ENCODE measurements around the gene PEX1. TPM values are rescaled to one million over a fixed set of nuclear protein-coding genes. Genes with fewer than 3 reads are reported as not detected.
A peak's percentile ranks its signal among the peaks of the same experiment; 100 is the strongest.
"Not testable (repeated sequence)": the region's sequence is repeated elsewhere in the genome, so short reads cannot be mapped to it uniquely, and the experiment has no call there.

Gene PEX1
- total RNA-seq (ENCODE audit: insufficient read depth, low replicate concordance), result 57.3 TPM

GRCh38 chr7:92528188-92528957, at the start of gene PEX1, which contains the start of gene RBM48:
TSS of gene PEX1 (minus strand) at chr7:92528520. CDS start at chr7:92528435, 85 bp downstream.
TSS of gene RBM48 (plus strand) at chr7:92528795. CDS start at chr7:92528814, 19 bp downstream.
- DNase-seq (ENCODE audit: low spot score), result peak; percentile 99

- DNase-seq (ENCODE audit: low spot score), result no peak
Observed at GRCh38 chr7:92576296-92576695, 48.0 kb upstream of the PEX1 start.

GRCh38 chr7:92569137-92569536, 40.8 kb upstream of the PEX1 start:
- no peak for DNase-seq (ENCODE audit: low spot score)

- DNase-seq (ENCODE audit: low spot score), result no peak
Observed at GRCh38 chr7:92567460-92567859, 39.1 kb upstream of the PEX1 start.

DNA sequence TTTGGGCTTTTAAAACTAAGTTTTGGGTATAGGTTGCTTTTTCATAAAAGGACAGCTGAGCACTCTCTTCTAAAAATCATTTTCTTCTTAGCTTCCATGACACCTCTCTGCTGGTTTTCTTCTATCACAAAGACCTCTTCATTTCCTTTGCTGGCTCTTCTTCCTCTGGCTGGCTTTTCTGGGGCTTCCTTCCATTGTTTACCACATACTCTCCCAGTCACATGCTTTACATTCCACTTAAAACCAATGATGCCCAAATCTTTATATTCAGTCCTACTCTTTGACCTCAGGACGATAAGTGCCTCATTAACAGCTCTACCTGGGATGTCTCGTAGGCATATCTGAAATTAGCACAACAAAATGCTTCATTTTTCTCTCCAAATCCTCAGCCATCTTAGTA, 35.0 kb upstream of the PEX1 start:
- DNase-seq (ENCODE audit: low spot score), result no peak

GRCh38 chr7:92560602-92561001, 32.3 kb upstream of the PEX1 start:
- no peak for DNase-seq (ENCODE audit: low spot score)

GRCh38 chr7:92557808-92558362, 29.6 kb upstream of the PEX1 start:
- DNase-seq (ENCODE audit: low spot score), result no peak

GRCh38 chr7:92557249-92557648, 28.9 kb upstream of the PEX1 start:
- DNase-seq (ENCODE audit: low spot score), result no peak

GRCh38 chr7:92550194-92550593, 21.9 kb upstream of the PEX1 start:
- DNase-seq (ENCODE audit: low spot score), result no peak

GRCh38 chr7:92547579-92547978, 19.3 kb upstream of the PEX1 start:
- no peak for DNase-seq (ENCODE audit: low spot score)

- no peak for DNase-seq (ENCODE audit: low spot score)
Observed at GRCh38 chr7:92546856-92547497, 18.7 kb upstream of the PEX1 start.

- not testable (repeated sequence) for DNase-seq (ENCODE audit: low spot score)
Observed at GRCh38 chr7:92545116-92545515, 16.8 kb upstream of the PEX1 start.

GRCh38 chr7:92543542-92543941, 15.2 kb upstream of the PEX1 start:
- not testable (repeated sequence) for DNase-seq (ENCODE audit: low spot score)

DNA sequence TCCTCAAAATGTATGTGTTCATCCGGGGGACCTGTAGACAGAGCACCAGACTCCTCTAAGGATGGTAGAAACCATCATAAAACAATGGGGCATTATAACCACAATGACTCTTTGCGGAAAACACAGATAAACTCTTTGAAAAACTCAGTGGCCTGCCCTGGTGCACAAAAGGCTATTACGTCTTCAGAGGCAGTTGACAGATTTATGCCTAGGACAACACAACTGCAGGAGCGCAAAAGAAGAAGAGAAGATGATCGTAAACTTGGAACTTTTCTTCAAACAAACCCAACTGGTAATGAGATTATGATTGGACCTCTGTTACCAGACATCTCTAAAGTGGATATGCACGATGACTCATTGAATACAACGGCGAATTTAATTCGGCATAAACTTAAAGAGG, 6.3 kb upstream of the PEX1 start:
- no peak for DNase-seq (ENCODE audit: low spot score)

GRCh38 chr7:92528958-92529264, 591 bp upstream of the PEX1 start:
- no peak for DNase-seq (ENCODE audit: low spot score)

GRCh38 chr7:92527300-92528187, 776 bp downstream of the PEX1 start:
- DNase-seq (ENCODE audit: low spot score), result peak; percentile 59

GRCh38 chr7:92523110-92523509, 5.2 kb downstream of the PEX1 start:
- DNase-seq (ENCODE audit: low spot score), result no peak

- DNase-seq (ENCODE audit: low spot score), result no peak
Observed at GRCh38 chr7:92520024-92520423, 8.3 kb downstream of the PEX1 start.

DNA sequence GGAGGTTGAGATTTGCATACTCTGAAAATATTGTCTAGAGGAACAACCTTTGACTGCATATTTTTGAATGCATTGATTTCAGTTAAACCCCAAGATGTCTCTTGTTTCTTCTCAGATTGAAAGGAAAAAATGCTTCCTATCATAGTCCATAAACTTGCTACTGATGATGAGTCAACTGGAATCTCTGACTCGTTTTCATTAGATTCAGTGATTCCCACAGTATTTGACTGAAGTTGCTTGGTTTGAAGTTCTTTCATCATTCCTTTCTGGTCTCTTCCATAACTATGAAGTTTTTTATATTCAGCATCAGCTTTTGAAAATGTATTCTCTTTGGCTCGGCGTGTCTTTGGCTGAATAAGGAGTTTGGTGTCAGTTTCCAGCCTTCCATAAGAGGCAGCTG, 10.7 kb downstream of the PEX1 start:
- no peak for DNase-seq (ENCODE audit: low spot score)

DNA sequence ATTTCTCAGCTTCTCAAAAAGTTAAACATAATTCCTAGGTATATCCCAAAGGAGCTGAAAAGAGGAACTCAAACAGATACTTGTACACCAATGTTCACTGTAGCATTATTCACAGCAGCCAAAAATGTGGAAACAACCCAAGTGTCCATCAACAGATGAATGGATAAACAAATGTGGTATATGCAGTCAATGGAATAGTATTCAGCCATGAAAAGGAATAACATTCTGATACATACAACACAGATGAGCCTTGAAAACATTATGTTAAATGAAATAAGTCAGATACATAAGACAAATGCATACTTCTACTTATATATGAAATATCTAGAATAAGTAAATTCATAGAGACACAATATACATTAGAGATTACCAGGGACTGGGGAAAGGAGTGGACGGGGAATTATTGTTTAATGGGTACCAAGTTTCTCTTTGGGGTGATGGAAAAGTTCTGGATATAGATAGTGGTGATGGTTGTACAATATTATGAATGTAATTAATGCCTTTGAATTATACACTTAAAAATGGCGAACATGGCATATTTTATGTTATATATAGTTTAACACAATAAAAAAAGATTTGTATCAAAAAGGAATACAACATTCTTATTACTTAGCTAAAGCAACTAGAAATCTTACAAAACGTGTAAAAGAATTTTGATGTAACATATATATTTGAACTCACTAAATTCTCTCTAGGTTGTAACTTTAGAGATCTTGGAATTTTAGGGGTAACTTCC, 15.0 kb downstream of the PEX1 start:
- DNase-seq (ENCODE audit: low spot score), result no peak

DNA sequence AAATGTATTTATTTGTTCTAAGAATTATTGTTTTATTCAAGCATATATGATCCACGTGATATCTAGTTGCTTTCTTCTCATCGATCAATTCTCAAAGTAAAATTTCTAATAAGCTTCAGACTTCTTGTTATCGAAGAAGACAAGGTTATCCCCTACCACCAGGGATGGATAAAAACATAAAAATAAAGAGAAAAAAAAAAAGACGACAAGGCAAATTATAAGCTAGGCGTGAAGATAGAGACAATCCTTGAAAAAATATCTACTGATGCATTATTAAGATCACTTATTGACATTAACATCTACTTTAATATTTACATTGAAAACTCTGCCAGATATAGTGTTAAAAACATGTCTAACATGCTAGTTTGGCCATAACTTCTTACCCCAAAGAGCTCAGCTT, 19.4 kb downstream of the PEX1 start:
- no peak for DNase-seq (ENCODE audit: low spot score)
